K562 (cell line): ENCODE data around the gene CARMIL1. TPM values are rescaled to one million over a fixed set of nuclear protein-coding genes. Genes with fewer than 3 reads are reported as not detected.

Source experiments
- ATAC-seq: fragments of 200-7000 bp; cut with Tn5 transposase; 3 replicates; pipeline ENCODE4 v1.9.1; 2020; ENCODE audit warnings: moderate library complexity
- BruUV-seq: library from RNA; stranded (reverse); fragments of 400-500 nt; replicated peaks from 2 replicates; lab custom pipeline; 2021; lab: Mats Ljungman, UMichigan
- CTCF ChIA-PET: fragments of 300-600 bp; formaldehyde crosslinking; extraction: SDS; loops from one replicate; lab custom pipeline; 2021; ENCODE audit warnings: low intra/inter-chr PET ratio; lab: Yijun Ruan, JAX
- POLR2A ChIA-PET: fragments of 300-600, 350-650 bp; sonication (Branson Sonifier 250); formaldehyde crosslinking; extraction: SDS; loops from one replicate; lab custom pipeline; 2021; ENCODE audit warnings: antibody characterized with exemption, inconsistent platforms; lab: Yijun Ruan, JAX
- DNase-seq, 4 experiments: peaks; one replicate each; pipeline versions ENCODE4 v3.0.0 to v3.0.0-alpha.2; 2011 to 2018; ENCODE audit warnings: low spot score in 3 of 4, mixed read lengths in 3 of 4; ENCODE audit errors: extremely low read depth in 1 of 4
- FAIRE-seq: peaks from 2 replicates; lab custom pipeline; 2011; peaks lifted over from hg19 to GRCh38; lab: Jason Lieb, UNC
- H2AFZ ChIP-seq: 2 replicates; pipeline ENCODE4 v1.6.0; 2011; ENCODE audit warnings: low read depth, low read length, control low read depth, inconsistent platforms
- H3K27ac ChIP-seq: fragments of 200-600 bp; 3 replicates; pipeline ENCODE4 v1.8.0; 2011; ENCODE audit warnings: low read depth, mild to moderate bottlenecking, control low read depth, inconsistent platforms, low read length, moderate library complexity, mixed read lengths; ENCODE audit errors: extremely low read depth
- H3K27me3 ChIP-seq, 2 experiments: fragments of 300-600 bp in 1 of 2; 2 replicates in 1 of 2; 3 replicates in 1 of 2; pipeline versions ENCODE4 v1.6.0 to v1.8.0; 2011; ENCODE audit warnings: inconsistent platforms in 2 of 2, low read length in 2 of 2, mild to moderate bottlenecking in 1 of 2, mixed read lengths in 1 of 2, moderate library complexity in 1 of 2; ENCODE audit not compliant: control insufficient read depth in 2 of 2, insufficient read depth in 2 of 2
- H3K36me3 ChIP-seq: fragments of 300-600 bp; 3 replicates; pipeline ENCODE4 v1.8.0; 2011; ENCODE audit warnings: mild to moderate bottlenecking, low read length, inconsistent platforms; ENCODE audit not compliant: control insufficient read depth, insufficient read depth
- H3K4me1 ChIP-seq, 2 experiments: fragments of 200-600 bp in 1 of 2; replicated peaks in 1 of 2; 2 replicates in 1 of 2; 3 replicates in 1 of 2; pipeline versions ENCODE4 v1.5.1 to v1.8.0; 2011; ENCODE audit warnings: inconsistent platforms in 2 of 2, low read length in 2 of 2, mild to moderate bottlenecking in 1 of 2, mixed read lengths in 1 of 2, moderate library complexity in 1 of 2; ENCODE audit not compliant: control insufficient read depth in 2 of 2, insufficient read depth in 2 of 2
- H3K4me2 ChIP-seq: 2 replicates; pipeline ENCODE4 v1.6.1; 2011; ENCODE audit warnings: low read length, control low read depth, inconsistent platforms, mixed read lengths; ENCODE audit not compliant: insufficient read depth
- H3K4me3 ChIP-seq: fragments of 200-600 bp; sonication (generic), shearing (Covaris generic); 2 replicates; pipeline ENCODE4 v1.5.1; 2016; ENCODE audit warnings: control low read depth, inconsistent platforms
- H3K79me2 ChIP-seq: fragments of 200-600 bp; 3 replicates; pipeline ENCODE4 v1.8.0; 2011; ENCODE audit warnings: low read length, inconsistent platforms; ENCODE audit not compliant: control insufficient read depth, insufficient read depth
- H3K9ac ChIP-seq, 2 experiments: 2 replicates each; pipeline versions ENCODE4 v1.6.0 to v1.6.1; 2011; ENCODE audit warnings: low read depth in 2 of 2, low read length in 2 of 2, control low read depth in 1 of 2, inconsistent platforms in 1 of 2, mild to moderate bottlenecking in 1 of 2, mixed read lengths in 1 of 2; ENCODE audit not compliant: insufficient read depth in 1 of 2
- H3K9me1 ChIP-seq: one replicate; pipeline ENCODE4 v1.6.0; 2011; ENCODE audit warnings: inconsistent platforms, mild to moderate bottlenecking, low read length, moderate library complexity; ENCODE audit not compliant: control insufficient read depth, insufficient read depth
- H3K9me3 ChIP-seq: replicated peaks from 2 replicates; pipeline ENCODE4 v1.5.1; 2011; ENCODE audit warnings: low read depth, low read length, inconsistent platforms; ENCODE audit not compliant: control insufficient read depth, insufficient read depth
- H4K20me1 ChIP-seq: replicated peaks from 2 replicates; pipeline ENCODE4 v1.6.1; 2011; ENCODE audit warnings: low read length, inconsistent platforms, mixed read lengths; ENCODE audit not compliant: control insufficient read depth, insufficient read depth
- MECOM ChIP-seq: fragments of 250-450 bp; sonication (Bioruptor Pico); IDR thresholded peaks from 2 replicates; pipeline ENCODE4 v1.8.0; 2022; ENCODE audit warnings: inconsistent platforms
- NCOA4 ChIP-seq: fragments of 450-650 bp; IDR thresholded peaks from 2 replicates; pipeline ENCODE4 v1.6.1; 2018; ENCODE audit warnings: mild to moderate bottlenecking; ENCODE audit not compliant: partially characterized antibody
- ZNF655 ChIP-seq: fragments of 250-450 bp; sonication (Bioruptor Pico); IDR thresholded peaks from 2 replicates; pipeline ENCODE4 v1.5.0; 2021
- WGBS: fragments of 100-300 bp; shearing (Covaris generic); methylation state at CpG from one replicate; pipeline ENCODE4 v1.1.6; 2016; ENCODE audit warnings: low coverage, mixed read lengths; ENCODE audit not compliant: insufficient coverage; ENCODE audit errors: missing lambda C conversion rate; 5-methylcytosine and 5-hydroxymethylcytosine counted together
- in situ Hi-C: fragments of 300-500 bp; cut with MboI; formaldehyde crosslinking; loops from 4 replicates; pipeline ENCODE4 v1.15.0; 2018; ENCODE audit warnings: inconsistent platforms, mixed read lengths
- intact Hi-C: fragments of 100-400 bp; cut with micrococcal nuclease; formaldehyde crosslinking; loops from 2 replicates; pipeline ENCODE4 v1.14.2; 2022
- polyA plus RNA-seq, 8 experiments: library from polyadenylated mRNA; depleted of rRNA in 4 of 8; stranded (reverse) in 5 of 8; unstranded in 3 of 8; fragments of >200 nt; fragmentation: Nextera tagmentation in 2 of 8; fragmentation: Illumina TruSeq in 1 of 8; extraction: Ambion mirVana in 2 of 8; extraction: Trizol in 1 of 8; gene quantifications; 2 replicates each; pipeline versions ENCODE4 v1.2.1 to v1.2.3, GENCODE V29; 2011 to 2014; ENCODE audit warnings: inconsistent platforms in 1 of 8, missing spikeins in 1 of 8
- total RNA-seq, 7 experiments: library from RNA; depleted of rRNA in 6 of 7; stranded (reverse); fragments of >200 nt in 6 of 7; fragmentation: Illumina TruSeq in 2 of 7; extraction: Trizol in 2 of 7; gene quantifications; 2 replicates each; pipeline versions ENCODE4 v1.2.1 to v1.2.3, GENCODE V29; 2011 to 2021; ENCODE audit warnings: low replicate concordance in 1 of 7
- TF ChIP-seq, protein P1 (sequence below), 2 experiments: fragments of 450-650 bp; formaldehyde crosslinking in 1 of 2; IDR thresholded peaks; 2 replicates each; pipeline versions ENCODE4 v1.4.0 to v1.6.1; 2014 to 2020; ENCODE audit warnings: mild to moderate bottlenecking in 2 of 2, borderline replicate concordance in 1 of 2, low read depth in 1 of 2

CARMIL1 gene
- total and polyA plus RNA-seq, 9 of the 15 experiments (the other 6 are each of a cell fraction or from before 2014, with no cell fraction given), result 0.04 to 0.32 (median 0.10) TPM; not detected in 1

DNA sequence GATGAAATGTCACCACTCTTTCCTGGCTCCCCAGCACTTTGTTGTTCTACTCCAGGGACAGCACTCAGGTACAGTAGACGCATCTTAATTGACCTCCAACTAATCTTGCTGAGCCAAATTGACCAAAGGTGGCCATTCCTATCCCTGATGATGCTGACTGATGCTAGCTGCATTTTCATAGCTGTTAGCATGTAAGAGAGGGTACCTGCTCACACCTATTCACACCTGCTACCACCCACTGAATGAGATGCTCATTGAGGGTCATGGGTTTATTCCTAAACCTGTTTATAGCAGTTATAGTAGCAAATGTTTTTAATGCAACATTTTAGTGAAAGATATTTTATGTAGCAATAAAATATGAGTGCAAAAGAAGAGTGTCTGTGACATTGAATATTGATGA, 145.1 kb downstream of the CARMIL1 start (continued):
- TF ChIP-seq, protein P1, sequence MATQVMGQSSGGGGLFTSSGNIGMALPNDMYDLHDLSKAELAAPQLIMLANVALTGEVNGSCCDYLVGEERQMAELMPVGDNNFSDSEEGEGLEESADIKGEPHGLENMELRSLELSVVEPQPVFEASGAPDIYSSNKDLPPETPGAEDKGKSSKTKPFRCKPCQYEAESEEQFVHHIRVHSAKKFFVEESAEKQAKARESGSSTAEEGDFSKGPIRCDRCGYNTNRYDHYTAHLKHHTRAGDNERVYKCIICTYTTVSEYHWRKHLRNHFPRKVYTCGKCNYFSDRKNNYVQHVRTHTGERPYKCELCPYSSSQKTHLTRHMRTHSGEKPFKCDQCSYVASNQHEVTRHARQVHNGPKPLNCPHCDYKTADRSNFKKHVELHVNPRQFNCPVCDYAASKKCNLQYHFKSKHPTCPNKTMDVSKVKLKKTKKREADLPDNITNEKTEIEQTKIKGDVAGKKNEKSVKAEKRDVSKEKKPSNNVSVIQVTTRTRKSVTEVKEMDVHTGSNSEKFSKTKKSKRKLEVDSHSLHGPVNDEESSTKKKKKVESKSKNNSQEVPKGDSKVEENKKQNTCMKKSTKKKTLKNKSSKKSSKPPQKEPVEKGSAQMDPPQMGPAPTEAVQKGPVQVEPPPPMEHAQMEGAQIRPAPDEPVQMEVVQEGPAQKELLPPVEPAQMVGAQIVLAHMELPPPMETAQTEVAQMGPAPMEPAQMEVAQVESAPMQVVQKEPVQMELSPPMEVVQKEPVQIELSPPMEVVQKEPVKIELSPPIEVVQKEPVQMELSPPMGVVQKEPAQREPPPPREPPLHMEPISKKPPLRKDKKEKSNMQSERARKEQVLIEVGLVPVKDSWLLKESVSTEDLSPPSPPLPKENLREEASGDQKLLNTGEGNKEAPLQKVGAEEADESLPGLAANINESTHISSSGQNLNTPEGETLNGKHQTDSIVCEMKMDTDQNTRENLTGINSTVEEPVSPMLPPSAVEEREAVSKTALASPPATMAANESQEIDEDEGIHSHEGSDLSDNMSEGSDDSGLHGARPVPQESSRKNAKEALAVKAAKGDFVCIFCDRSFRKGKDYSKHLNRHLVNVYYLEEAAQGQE (IDR thresholded peaks at IDR 0.05; ENCODE audit: borderline replicate concordance), result no peak
- TF ChIP-seq, protein P1 (CRISPR knock-in tag; IDR thresholded peaks at IDR 0.05; ENCODE audit: low read depth), result no peak
- no peak for TF ChIP-seq MECOM (CRISPR knock-in tag)
- TF ChIP-seq, all 486 proteins: peak for 0

DNA sequence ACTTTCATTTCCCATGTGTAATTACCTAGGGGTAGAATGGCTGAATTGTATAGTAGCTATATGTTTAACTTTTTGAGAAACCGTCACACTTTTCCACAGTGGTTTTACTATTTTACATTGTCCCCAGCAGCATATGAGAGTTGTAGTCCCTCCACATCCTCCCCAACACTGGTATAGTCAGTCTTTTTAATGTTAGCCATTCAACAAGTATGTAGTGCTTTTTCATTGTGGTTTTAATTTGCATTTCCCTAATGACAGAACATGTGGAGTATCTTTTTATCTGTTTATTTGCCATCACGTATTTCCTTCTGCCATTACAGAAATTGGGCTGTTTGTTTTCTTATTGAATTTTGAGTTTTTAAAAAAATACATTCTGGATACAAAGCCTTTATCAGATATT, 148.4 kb downstream of the CARMIL1 start:
- H3K4me1 ChIP-seq, result no peaks in the 10 kb centered on the region
- ATAC-seq (no peak), DNase-seq (no peak), FAIRE-seq (no peak)
- H2AFZ ChIP-seq, result no peak overlapping the region
- H3K27ac ChIP-seq, result no peak overlapping the region
- no peak overlapping the region for H3K4me2 ChIP-seq
- in situ Hi-C loops, result no loop called here
- CTCF ChIA-PET, result no interaction called here
- H3K27me3 ChIP-seq, result no peaks in the 10 kb centered on the region
- H3K79me2 ChIP-seq, result no peaks in the 10 kb centered on the region
- H3K36me3 ChIP-seq, result no peaks in the 10 kb centered on the region
- BruUV-seq, result no TSS peak
- WGBS, result 0% methylated on average over 2 of the region's 2 CpGs
- H4K20me1 ChIP-seq, result no peaks in the 10 kb centered on the region
- H3K9me1 ChIP-seq, result no peaks in the 10 kb centered on the region
- no peak overlapping the region for H3K4me3 ChIP-seq
- no peak for TF ChIP-seq NCOA4
- TF ChIP-seq ZNF655 (CRISPR knock-in tag), result no peak
- TF ChIP-seq, all 486 proteins: peak for 0
- H3K9me3 ChIP-seq, result no peaks in the 10 kb centered on the region
- POLR2A ChIA-PET, result no interaction called here
- no peak overlapping the region for H3K9ac ChIP-seq
- intact Hi-C loops, result no loop called here
